GM12873 (cell line): ENCODE results near the gene SAMD13.

ENCODE experiments used
- CTCF ChIP-seq: IDR thresholded peaks from 2 replicates; pipeline ENCODE4 v1.5.1; 2012; ENCODE audit warnings: low read depth, mild to moderate bottlenecking, moderate library complexity, low read length, control low read depth; ENCODE audit not compliant: insufficient read depth; ENCODE audit errors: missing control alignments

SAMD13 gene

GRCh38 chr1:84298328-84298683 is 3.2 kb upstream of the SAMD13 start:
- TF ChIP-seq CTCF, result no peak

GRCh38 chr1:84298684-84299535 is 2.6 kb upstream of the SAMD13 start:
- TF ChIP-seq CTCF, result no peak

GRCh38 chr1:84299536-84300170 is 1.9 kb upstream of the SAMD13 start:
- no peak for TF ChIP-seq CTCF

GRCh38 chr1:84300501-84300900 is 1.0 kb upstream of the SAMD13 start:
- TF ChIP-seq CTCF, result no peak

GRCh38 chr1:84301785-84302385 is 377 bp downstream of the SAMD13 start:
- no peak for TF ChIP-seq CTCF

GRCh38 chr1:84303314-84303830 is 1.9 kb downstream of the SAMD13 start:
- TF ChIP-seq CTCF, result no peak

- TF ChIP-seq CTCF, result no peak
These were observed 5.9 kb downstream of the SAMD13 start for GRCh38 chr1:84307398-84307797.
